ENCODE results near the gene STXBP6.

Gene STXBP6

DNA sequence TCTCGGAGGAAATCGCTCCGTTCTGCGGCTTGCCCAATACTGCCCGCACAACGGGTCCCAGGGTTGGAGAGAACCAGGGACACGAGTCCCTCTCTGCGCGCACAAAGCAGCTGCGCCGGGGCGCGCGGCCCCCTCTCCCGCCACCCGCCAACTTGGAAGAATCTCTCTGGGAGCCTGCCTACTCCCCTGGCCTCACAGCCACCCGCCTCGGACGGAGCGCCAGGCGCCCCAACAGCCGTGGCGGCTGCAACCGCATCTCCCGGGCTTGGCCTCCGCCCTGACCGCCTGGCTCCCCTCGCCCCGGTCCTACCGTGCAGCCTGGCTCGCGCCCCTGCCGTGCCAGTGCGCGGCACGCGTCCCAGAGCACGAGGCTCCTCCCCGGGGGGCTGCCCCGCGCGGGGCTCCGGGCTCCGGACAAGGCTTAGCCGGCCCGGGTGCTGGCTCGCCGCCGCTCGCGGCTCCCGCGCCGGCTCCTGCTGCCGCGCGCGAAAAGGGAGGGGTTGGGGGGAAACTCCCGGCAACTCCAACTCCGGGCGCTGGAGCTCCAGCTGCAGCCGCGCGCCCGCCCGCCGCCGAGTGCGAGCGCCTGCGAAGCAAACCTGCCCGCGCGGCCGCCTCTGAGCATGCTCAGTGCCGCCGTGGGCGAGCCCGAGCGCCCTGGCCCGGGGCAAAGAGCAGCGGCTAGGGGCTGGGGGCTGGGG lies at the start of gene STXBP6:
TSS of gene STXBP6 (minus strand) at position 580 of the 701 bp plus-strand sequence. CDS start 75,329 bp downstream, outside the sequence.
- DNase-seq, result no peak

DNA sequence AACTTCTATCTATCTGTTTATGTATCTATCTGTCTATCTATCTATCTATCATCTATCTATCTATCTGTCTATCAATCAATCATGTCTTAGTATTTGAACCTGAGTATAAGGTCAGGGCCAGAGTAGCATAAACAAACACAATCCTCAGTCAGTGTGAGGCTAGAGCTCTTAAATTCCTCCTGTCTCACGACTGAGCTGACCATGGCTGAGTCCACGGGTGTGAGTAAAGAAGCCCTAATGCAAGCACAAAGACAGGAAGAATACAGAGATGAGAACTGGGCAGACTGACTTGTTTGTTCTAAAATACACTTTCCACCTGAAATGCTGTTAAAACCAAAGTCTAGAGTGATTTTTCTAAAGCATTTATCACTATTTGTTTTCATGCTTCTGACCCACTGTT lies 47.2 kb upstream of the STXBP6 start:
- DNase-seq, result no peak

DNA sequence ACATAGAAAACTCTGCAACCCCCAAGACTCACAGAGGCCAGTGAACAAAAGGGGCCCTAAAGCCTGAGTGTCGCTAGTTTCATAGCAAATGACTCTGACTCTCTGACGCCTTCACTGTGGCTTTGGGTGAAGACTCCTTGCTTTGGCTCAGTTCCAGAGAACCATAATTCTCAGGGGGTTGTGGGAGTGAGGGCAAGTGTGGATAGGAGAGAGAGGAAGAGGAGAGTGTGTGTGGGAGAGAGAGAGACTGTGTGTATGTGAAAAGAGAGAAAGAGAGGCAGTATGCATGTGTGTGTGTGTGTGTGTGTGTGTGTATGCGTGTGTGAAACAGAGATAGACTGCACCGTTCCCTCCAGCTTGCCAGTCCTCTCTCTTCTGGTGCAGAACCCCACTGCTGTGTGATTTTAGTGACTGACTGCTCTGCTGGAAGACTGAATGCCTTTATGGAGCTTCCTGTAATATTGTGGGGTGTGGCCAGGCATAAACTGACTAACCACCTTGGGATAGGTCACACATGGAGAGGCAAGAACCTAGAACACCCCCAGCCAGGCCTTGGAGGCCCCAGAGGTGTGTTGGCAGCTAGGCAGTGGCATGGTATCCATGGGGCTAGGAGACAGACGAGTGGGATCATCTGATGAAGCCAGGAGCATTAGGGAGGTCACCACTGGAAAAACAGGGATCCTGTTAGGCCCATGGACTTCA lies 45.9 kb upstream of the STXBP6 start:
- no peak for DNase-seq

DNA sequence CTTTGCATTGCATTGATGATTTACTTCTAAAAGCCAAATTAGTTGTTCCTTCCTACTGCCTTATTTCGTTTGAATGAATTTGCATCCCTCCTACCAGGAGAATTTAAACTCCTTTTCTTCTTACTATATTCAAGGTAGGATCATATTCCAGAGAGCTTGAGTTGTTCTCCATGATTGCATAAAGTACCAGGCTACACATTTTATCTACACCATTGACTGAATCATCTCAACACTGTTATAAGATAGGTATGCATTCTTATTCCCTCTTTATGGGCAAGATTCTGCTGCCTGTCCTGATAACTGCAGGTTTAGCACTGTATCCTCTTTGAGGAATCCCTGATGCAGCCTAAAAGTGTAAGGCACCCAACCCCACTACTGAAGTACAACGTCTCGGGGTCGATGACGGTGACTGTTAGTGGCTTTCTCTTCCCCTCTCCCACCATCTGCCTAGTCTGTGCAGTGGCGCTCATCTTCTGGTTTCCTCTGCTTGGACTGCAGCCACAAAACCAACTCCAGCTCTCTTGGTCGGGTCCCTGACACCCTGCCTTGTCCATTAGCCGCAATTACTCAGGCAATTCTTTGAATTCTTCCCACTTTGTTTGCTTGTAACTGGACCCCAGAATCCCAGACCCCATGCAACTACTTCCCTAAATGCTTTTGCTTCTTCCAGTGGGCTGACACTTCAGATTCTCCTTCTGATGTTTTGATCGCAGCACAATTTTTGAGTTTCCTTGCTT lies 44.4 kb upstream of the STXBP6 start:
- DNase-seq, result no peak

DNA sequence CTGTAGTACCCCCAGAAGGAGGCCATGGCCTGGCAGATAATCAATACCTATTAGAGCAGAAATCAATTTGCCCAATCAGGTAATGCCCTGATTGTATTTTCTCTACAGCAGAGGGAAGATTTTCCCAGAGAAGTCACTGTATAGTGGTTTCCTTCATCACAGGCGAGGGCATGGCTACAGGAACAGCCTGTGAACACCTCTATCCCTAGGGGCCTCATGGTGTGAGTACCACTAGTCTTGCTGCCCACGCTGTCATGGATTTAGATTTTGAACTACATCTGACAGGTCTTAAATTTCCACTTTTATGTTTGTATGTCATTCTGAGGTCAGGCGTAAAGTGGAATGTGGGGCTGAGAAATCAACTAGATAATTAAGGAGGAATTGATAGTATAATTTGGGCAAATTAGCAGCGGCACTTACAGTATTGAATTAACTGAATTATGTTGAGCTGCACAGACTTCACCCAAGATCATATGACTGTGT lies 42.4 kb upstream of the STXBP6 start:
- DNase-seq, result no peak

DNA sequence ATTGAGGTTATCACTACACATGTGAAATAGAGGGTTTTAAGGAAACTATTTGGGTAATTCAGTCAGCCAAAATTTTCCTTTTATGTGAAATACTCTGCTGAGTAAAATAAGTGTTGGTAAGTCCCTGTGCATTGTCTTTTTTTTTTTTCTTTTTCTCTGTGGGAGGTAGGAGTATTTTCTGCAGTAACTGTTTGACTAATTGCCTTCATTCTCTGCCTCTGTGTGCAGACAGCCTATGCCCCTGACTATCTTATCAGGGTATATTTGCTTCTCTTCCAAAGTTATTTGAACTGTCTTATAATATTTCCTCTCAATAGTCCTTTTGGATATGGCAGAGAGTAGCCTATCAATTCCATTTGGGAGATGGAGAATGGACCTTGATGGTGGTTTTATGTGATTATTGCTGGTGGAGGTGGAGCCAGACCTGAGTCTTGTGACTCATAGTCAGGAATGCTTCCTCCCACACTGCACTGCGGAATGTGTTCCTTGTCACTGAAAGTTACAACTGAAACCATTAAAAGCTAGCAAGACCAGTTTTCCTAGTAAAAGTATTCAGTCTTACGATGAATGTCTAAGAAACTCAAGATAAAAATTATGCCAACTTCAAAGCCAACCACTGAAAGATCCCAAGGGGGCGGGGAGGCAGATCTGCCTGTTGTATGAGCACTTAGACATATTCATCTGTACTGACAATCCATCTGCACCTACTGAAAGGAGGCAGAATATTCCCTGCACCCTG lies 40.9 kb upstream of the STXBP6 start:
- DNase-seq, result no peak

DNA sequence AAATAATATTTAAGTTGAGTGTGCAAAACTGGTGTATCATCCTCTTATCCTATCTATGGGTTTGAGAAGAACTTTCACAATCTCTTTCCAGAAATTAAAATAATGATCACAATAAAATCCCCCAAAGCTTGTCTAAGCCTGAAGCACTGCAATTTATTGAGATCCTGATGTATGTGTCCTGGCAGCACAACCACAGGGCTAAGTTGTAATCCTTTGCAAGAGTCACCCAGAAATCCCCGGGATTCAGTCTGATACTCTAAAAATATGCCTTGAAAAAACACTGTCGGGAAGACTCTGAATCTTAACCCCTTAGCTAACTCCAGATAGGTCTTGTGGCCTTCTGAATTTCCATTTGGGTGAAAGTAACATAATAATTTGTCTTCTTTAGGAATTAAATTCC lies 40.3 kb upstream of the STXBP6 start:
- DNase-seq, result no peak

DNA sequence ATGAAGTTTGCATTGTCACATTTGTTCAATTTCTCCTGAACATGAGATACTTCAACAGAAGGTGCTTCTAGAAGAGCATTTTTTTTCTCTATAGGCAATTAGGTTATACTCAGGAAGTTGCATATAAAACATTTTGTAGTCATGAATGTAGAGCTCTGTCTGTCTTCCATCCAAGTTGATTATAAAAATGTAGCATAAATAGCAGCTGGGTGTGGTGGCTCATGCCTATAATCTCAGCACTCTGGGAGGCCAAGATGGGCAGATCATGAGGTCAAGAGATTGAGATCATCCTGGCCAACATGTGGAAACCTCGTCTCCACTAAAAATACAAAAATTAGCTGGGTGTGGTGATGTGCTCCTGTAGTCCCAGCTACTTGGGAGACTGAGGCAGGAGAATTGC lies 39.5 kb upstream of the STXBP6 start:
- DNase-seq, result no peak

DNA sequence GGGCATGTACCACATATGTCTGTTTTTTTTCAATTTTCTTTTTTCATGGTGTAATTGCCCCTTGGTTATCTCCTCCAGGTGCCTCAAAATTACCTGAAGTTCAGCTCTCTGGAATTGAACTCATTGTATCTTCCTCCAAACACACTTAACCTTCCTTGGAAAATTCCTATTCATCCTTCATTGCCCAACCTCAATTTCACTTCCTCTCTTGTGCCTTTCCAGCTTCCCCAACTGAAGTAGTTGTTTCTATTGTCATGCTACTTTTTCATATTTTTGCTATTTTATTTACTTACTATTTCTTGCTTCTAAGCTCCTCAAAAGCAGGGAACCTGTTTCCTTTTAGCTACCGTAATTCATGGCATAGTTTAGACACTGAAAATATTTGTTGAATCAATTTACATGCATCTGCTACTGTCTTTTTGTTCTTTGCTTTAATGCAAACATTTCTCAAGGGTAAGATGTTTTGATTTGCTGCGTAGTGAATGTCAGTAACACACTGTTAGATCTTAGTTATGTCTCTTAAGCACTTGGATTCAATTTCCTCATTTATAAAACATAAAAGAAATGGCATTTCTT lies 37.0 kb upstream of the STXBP6 start:
- no peak for DNase-seq

DNA sequence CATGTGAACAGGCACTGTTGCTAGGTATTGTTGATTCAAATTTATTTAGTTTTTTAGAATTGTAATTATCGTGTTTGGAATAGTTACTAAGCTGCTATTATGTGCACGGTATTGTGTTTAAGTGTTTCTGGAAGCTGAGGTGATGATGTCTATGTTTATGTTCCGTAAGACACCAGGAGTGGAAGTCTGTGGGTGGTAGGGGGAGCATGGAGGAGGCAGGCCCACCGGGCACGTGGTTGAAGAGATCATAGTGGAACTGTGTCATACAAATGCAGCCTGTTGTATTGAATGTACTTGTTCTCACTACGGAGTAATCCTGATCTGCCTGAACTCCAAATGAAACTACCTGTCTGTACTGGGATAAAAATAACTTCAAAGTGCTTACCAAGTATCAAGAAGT lies 36.1 kb upstream of the STXBP6 start:
- DNase-seq, result no peak

DNA sequence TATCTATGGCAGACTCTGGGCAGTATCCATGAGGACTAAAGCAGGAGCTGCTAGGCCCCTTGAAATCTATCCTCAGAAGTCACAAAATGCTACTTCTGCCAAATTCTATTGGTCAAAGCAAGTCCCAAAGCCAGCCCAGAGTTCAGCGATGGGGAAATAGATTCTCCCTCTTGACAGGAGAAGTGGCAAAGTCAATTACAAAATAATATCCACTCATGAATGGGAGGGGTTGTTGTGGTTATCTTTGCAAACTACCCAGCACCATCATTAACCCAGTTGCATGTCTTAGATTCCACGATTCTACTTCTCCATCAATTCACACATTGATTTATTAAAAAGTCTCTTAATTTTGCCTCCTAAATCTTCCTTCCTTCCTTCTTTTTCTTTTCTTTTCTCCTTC lies 30.7 kb upstream of the STXBP6 start:
- no peak for DNase-seq

DNA sequence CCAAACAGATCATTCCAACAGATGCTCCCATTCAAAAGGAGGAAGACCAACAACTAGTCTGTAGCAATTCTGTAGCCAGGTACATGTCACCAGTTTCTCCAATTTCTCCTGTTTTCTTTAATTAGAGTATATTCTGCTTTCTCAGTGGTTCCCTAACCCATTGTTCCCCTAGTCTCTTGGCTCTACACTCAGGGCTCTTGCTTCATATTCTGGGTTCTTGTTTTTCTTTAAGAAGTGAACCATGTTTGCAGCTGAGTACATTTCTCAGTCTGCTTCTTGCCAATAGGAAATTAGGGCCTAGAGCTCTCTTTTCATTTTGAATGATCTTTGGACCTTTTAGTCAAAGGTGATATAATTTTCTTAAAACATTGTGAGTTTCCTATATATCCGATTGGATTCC lies 29.4 kb upstream of the STXBP6 start:
- no peak for DNase-seq

DNA sequence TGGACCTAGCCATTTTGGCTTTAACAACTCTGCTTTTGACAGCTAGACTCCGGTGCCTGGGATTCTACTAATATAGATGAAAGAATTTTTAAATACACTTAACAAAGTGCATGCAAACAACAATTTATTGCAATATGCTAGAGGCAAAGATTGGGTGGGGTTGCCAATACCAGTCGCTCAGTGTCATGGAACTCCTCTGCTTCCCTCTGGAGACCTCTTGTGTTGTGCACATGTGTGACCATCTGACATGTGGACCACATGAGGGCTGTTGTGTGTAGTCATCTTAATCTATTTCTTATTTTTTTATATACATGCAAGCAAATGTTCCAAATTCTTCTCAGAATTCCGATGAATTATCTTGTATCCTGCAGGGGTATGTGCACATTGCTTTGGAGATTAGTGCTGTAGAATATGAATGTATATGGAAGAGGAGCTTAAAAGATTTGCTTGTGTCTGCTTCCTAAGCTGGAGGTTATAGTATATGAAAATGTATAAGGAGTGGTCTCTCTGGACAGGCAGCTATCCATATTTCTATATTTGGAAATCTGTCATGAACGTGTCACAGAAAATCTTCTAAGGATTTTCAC lies 24.2 kb upstream of the STXBP6 start:
- DNase-seq, result no peak

DNA sequence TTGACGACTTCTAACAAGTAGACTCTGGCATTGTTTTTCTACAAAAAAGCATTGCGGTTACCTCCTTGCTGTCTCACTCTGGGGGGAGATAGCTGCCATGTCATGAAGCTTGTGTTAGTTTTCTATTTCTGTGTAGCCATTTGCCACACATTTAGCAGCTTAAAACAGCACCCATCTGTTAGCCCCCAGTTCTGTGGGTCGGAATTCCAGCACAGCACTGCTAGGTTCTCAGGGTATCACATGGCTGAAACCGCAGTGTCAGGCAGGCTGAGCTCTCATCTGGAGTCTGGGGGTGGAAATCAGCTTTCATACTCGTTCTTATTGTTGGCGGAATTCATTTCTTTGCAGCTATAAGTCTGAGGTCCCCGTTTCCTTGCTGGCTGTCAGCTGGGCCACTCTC lies 19.9 kb upstream of the STXBP6 start:
- DNase-seq, result no peak

DNA sequence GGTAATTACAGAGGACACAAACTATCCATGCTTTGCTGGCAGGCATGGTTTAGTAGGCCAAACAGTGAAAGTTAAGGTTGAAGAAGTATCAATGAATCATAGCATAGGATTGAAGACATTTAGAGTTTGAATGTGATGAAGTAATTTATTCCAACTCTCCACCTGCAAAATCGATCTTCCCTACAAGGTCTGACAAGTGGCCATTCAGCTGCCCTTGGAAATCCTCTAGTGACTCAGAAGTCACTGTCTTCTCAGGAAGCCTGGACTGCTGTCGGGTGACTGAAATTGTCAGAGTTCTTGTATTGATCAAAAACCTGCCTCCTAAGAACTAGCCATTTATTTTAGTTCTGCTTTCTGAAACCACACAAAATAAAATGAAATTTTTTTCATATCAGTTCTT lies 17.7 kb upstream of the STXBP6 start:
- no peak for DNase-seq

DNA sequence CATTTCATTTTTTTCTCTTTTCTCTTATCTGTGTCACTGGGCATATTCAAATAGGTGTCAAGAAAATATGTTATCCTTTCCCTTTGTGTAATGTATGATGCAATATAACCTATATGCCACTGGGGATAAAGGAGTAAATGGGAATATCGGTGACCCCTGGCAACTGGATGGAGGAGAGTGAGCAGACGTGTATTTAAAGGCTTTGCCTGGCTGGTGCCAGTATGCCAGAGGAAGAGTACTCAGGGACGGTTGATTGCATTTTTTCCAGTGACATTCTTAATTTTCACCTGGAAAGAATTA lies 12.0 kb upstream of the STXBP6 start:
- DNase-seq, result no peak

DNA sequence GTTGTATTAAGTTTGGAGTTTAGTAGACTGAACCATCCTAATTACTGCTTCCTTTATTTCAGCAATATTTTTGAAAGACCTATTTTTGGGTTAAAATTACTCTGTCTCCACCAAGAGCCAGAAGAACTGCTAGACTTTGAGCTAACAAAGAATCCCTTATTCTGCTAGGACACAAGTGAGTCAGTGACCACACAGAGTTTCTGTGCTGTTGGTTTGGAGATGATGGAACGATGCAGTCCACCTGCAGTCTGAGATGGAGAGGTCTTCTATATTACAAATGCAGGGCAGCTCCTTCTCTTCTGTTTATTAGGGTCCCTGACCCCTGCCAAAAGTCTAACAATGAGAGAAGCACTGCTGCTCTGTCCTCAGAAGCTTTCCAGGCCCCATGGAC lies 6.7 kb upstream of the STXBP6 start:
- no peak for DNase-seq

DNA sequence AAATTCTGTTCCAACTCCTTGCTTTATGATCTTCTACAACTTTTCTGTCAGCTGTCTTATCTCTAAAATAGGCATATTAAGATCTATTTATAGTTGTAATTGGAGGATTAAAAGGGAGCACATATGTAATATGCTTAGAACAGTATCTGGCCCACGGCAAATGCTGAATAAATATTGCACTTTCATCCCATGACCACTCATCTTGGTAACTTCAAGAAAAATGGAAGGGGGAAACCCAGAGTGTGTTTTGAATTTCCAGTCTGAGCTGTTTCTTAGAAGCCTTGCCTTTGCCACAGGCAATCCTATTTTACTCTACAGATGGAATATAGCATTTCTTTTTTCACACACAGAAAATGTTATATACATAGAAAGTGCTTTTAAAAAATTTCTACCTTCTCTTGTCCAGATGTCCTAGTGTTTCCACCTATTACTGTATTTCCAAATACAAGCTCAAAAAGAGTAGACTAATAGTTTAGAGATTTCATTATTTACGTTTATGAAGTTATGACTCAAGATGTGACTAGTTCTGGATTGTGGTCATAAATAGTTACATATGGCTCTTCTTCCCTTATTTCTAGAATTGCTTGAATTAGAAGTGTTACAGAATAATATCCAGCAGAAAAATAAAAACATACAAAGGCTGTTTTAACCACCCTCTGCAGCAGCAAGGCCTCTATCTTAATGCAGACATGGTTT lies 6.2 kb upstream of the STXBP6 start:
- no peak for DNase-seq

DNA sequence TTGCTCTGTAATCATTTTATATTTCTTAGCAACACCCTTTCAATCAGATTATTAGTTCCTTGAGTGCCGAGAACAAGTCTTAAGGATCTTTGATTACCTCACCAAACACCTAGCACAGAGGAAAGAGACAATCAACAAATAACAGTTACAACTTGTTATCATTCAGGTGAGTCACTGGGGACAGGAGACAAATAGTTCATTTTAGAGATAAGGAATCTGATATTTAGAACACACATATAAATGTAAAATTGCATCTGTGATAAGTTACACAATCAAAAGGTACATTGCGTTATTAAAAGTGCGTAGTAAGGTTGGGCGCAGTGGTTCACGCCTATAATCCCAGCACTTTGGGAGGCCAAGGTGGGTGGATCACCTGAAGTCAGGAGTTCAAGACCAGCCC lies 5.1 kb upstream of the STXBP6 start:
- DNase-seq, result no peak

DNA sequence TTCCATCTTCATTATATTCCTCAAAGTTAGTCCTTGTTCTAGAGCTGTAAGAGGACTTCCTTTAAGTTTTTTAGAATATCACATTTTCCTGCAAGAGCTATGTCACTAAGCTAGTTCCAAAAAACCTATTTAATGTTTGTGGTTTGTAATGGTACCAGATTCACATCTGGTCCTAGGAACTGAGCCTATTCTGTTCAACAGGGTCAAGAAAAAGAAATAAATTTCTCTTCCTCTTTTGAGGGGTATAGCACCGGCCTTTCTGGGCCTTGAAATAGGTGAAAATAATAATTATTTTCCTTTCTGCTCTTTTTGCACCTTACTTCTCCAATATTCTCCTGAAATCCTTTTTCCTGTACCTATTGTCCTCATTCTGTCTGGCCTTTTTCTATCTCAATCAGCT lies 3.6 kb upstream of the STXBP6 start:
- no peak for DNase-seq

DNA sequence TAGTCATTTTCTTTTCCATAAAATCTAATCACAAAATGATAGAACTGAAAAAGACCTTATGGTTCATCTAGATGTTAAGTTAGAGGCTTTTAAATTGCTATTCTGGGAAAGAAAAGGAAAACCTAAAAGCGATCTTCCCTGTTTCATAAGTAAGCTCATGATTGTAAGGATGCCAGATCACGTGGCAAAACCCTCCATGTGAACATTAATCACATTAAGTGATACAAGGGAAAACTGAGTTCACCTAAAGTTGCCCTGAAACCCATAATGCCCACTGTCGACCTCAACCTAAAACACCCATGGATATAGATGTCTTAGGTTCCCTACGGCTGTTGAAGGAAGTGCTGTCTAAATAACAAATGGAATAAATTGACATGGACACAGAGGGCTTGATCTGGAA lies 3.0 kb upstream of the STXBP6 start:
- no peak for DNase-seq

DNA sequence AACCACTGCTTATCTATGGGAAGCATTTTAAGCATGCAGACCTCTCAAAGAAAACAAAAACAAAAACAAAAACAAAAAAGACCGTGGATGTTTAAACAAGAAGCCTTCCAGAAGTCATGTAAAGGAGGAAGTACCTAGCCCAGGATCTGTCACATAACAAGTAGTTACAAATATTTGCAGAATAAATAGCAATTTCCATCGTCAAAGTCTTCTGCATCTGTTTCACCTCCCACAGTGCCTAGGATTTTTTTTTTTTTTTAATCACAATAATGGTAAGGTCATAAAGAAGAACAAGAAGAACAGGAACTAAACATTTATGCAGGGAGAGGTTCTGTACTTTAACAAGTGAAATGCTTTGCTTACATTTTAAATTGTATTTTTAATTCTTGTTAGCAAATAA lies 2.4 kb upstream of the STXBP6 start:
- no peak for DNase-seq
